NCI-H510A treated with DMSO at 0.1 percent for 48 hours (cell line): ENCODE results near the gene TXK.

Source experiments
- DNase-seq: peaks from one replicate; lab custom pipeline; 2025; lab: John Stamatoyannopoulos, UW

TXK gene

GRCh38 chr4:48049483-48049882 is 84.6 kb downstream of the TXK start:
- no peak for DNase-seq

GRCh38 chr4:48047896-48048295 is 86.2 kb downstream of the TXK start:
- no peak for DNase-seq

- DNase-seq: no peak
These were observed 86.6 kb downstream of the TXK start for GRCh38 chr4:48047421-48047844.

- DNase-seq: no peak
These were observed 88.0 kb downstream of the TXK start for GRCh38 chr4:48046059-48046458.

- DNase-seq: no peak
These were observed 89.8 kb downstream of the TXK start for GRCh38 chr4:48044298-48044697.

- no peak for DNase-seq
These were observed 90.5 kb downstream of the TXK start for GRCh38 chr4:48043504-48043903.

- DNase-seq: peak; percentile 5
These were observed 91.0 kb downstream of the TXK start for GRCh38 chr4:48042979-48043461.

GRCh38 chr4:48041535-48042137 is 92.4 kb downstream of the TXK start:
- no peak for DNase-seq

GRCh38 chr4:48039561-48039960 is 94.5 kb downstream of the TXK start:
- no peak for DNase-seq

- DNase-seq: no peak
These were observed 95.4 kb downstream of the TXK start for GRCh38 chr4:48038666-48039065.

GRCh38 chr4:48037117-48037462 is 97.0 kb downstream of the TXK start:
- DNase-seq: no peak

GRCh38 chr4:48035952-48036351 is 98.1 kb downstream of the TXK start:
- DNase-seq: no peak

- DNase-seq: peak; percentile 3
These were observed 100.1 kb downstream of the TXK start for GRCh38 chr4:48033825-48034413.

- no peak for DNase-seq
These were observed 100.6 kb downstream of the TXK start for GRCh38 chr4:48033412-48033811.

GRCh38 chr4:48032721-48033120 is 101.3 kb downstream of the TXK start:
- DNase-seq: no peak

- DNase-seq: no peak
These were observed 102.1 kb downstream of the TXK start for GRCh38 chr4:48031802-48032525.

GRCh38 chr4:48030470-48030869 is 103.6 kb downstream of the TXK start:
- no peak for DNase-seq

- DNase-seq: no peak
These were observed 105.4 kb downstream of the TXK start for GRCh38 chr4:48028696-48029095.

- no peak for DNase-seq
These were observed 106.4 kb downstream of the TXK start for GRCh38 chr4:48027653-48028052.

- DNase-seq: peak; percentile 71
These were observed 109.0 kb downstream of the TXK start for GRCh38 chr4:48025005-48025404.

GRCh38 chr4:48024522-48024921 is 109.5 kb downstream of the TXK start:
- DNase-seq: no peak

GRCh38 chr4:48022192-48022799 is 111.8 kb downstream of the TXK start:
- DNase-seq: no peak

GRCh38 chr4:48021100-48021499 is 113.0 kb downstream of the TXK start:
- DNase-seq: no peak
